GM18526 (cell line): ENCODE data around the gene NGF.

Source experiments
- POLR2A ChIP-seq: IDR thresholded peaks from 3 replicates; pipeline ENCODE4 v1.6.1; 2011; ENCODE audit not compliant: insufficient read length; ENCODE audit errors: extremely low read depth

Gene NGF

GRCh38 chr1:115337276-115337632, 795 bp downstream of the NGF start:
- TF ChIP-seq POLR2A = no peak

GRCh38 chr1:115336741-115337140, 1.3 kb downstream of the NGF start:
- no peak for TF ChIP-seq POLR2A

- no peak for TF ChIP-seq POLR2A
Measured at GRCh38 chr1:115332813-115333608, 5.0 kb downstream of the NGF start.

GRCh38 chr1:115331558-115332331, 6.3 kb downstream of the NGF start:
- no peak for TF ChIP-seq POLR2A

- TF ChIP-seq POLR2A = no peak
Measured at GRCh38 chr1:115330480-115331013, 7.5 kb downstream of the NGF start.

GRCh38 chr1:115329965-115330364, 8.1 kb downstream of the NGF start:
- TF ChIP-seq POLR2A = no peak

- no peak for TF ChIP-seq POLR2A
Measured at GRCh38 chr1:115327270-115327669, 10.8 kb downstream of the NGF start.

- TF ChIP-seq POLR2A = no peak
Measured at GRCh38 chr1:115326419-115326818, 11.6 kb downstream of the NGF start.

GRCh38 chr1:115325874-115326273, 12.2 kb downstream of the NGF start:
- no peak for TF ChIP-seq POLR2A

- no peak for TF ChIP-seq POLR2A
Measured at GRCh38 chr1:115324649-115325420, 13.2 kb downstream of the NGF start.

GRCh38 chr1:115323366-115324004, 14.6 kb downstream of the NGF start:
- TF ChIP-seq POLR2A = no peak

- no peak for TF ChIP-seq POLR2A
Measured at GRCh38 chr1:115322631-115323030, 15.4 kb downstream of the NGF start.

- TF ChIP-seq POLR2A = no peak
Measured at GRCh38 chr1:115320377-115320776, 17.7 kb downstream of the NGF start.

- TF ChIP-seq POLR2A = no peak
Measured at GRCh38 chr1:115319706-115320105, 18.3 kb downstream of the NGF start.
